Esophagus squamous epithelium (tissue), 5 donors: ENCODE results near the gene CSMD2. TPM values are rescaled to one million over a fixed set of nuclear protein-coding genes. Genes with fewer than 3 reads are reported as not detected.

Experiments used
- DNase-seq: peaks from one replicate; lab custom pipeline; 2025; lab: John Stamatoyannopoulos, UW
- H3K27ac ChIP-seq, 4 donors: fragments of 200-600 bp; sonication (generic); one replicate each; pipeline ENCODE4 v1.5.1; 2016 to 2019; ENCODE audit warnings: mild to moderate bottlenecking in 1 of 4
- H3K27me3 ChIP-seq, 4 donors: fragments of 200-600 bp; sonication (generic); 1 replicate in 3 of 4; 2 replicates in 1 of 4; pipeline versions ENCODE4 v1.5.1 to v1.6.0; 2017 to 2021; ENCODE audit warnings: antibody characterized with exemption in 1 of 4
- H3K36me3 ChIP-seq, 3 donors: fragments of 200-600 bp; sonication (generic); one replicate each; pipeline ENCODE4 v1.5.1; 2016 to 2019
- H3K4me1 ChIP-seq, 3 donors: fragments of 200-600 bp; sonication (generic); one replicate each; pipeline ENCODE4 v1.5.1; 2017 to 2019
- H3K4me3 ChIP-seq, 4 donors: fragments of 200-600 bp; sonication (generic); 1 replicate in 3 of 4; 2 replicates in 1 of 4; pipeline ENCODE4 v1.5.1; 2016 to 2019; ENCODE audit warnings: mild to moderate bottlenecking in 2 of 4, moderate library complexity in 1 of 4
- H3K9me3 ChIP-seq, 3 donors: fragments of 200-600 bp; sonication (generic); one replicate each; pipeline ENCODE4 v1.5.1; 2016 to 2019
- POLR2A ChIP-seq, 4 donors: fragments of 450-650 bp; IDR thresholded peaks; one replicate each; pipeline ENCODE4 v1.6.1; 2017; ENCODE audit warnings: antibody characterized with exemption in 4 of 4, mild to moderate bottlenecking in 4 of 4, moderate library complexity in 3 of 4
- WGBS, 2 donors: methylation state at CpG; one replicate each; pipeline ENCODE4 v1.1.5; 2018; 5-methylcytosine and 5-hydroxymethylcytosine counted together
- intact Hi-C: fragments of 100-400 bp; cut with DNase I; formaldehyde crosslinking; loops from one replicate; pipeline ENCODE4 v1.15.0; 2022
- total RNA-seq, 4 donors: library from RNA; depleted of rRNA; stranded (reverse); fragments of >200 nt; gene quantifications; one replicate each; pipeline ENCODE4 v1.1.0, GENCODE V29; 2016
- TF ChIP-seq, protein P1 (sequence below), 6 experiments: fragments of 450-650 bp in 4 of 6; fragments of 200-600 bp in 2 of 6; sonication (generic) in 2 of 6; IDR thresholded peaks; one replicate each; pipeline ENCODE4 v1.5.1; 2016 to 2019; ENCODE audit warnings: antibody characterized with exemption in 6 of 6, mild to moderate bottlenecking in 4 of 6, moderate library complexity in 4 of 6
- donor health status: DM: yes; HTN: yes; CAD: no.

CSMD2 gene
- total RNA-seq, 4 donors from 2014 or later, result under 0.01 to 0.13 TPM; not detected in 2

DNA sequence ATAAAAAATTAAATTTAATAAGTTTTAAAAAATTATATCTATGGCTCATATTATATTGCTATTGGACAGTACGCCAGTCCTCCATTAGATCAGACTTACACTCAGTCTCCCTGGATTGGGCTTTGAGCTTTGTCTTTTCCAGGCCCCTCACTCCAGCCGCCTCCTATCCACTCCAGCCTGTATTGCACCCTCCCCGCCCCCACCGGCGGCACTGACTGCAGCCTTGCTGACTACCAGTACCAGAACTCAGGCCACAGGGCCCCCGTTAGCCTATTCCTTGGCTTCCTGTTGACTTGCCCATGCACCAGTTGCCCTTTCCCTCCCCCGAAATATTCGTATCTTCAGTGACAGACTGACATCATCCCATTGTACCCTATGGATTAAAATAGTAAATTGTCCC, 127.9 kb downstream of the CSMD2 start:
- Histone ChIP-seq H3K36me3 (no peaks in the 10 kb centered on the region), H3K9me3 (no peaks in the 10 kb centered on the region), H3K27ac (no peak overlapping the region), H3K4me1 (no peaks in the 10 kb centered on the region), H3K27me3 (peaks cover 0 to 15% (median 0%) of the 10 kb centered on the region in 4 donors), H3K4me3 (no peak overlapping the region)
- no peak for TF ChIP-seq POLR2A (IDR thresholded peaks at IDR 0.05)
- TF ChIP-seq, protein P1, sequence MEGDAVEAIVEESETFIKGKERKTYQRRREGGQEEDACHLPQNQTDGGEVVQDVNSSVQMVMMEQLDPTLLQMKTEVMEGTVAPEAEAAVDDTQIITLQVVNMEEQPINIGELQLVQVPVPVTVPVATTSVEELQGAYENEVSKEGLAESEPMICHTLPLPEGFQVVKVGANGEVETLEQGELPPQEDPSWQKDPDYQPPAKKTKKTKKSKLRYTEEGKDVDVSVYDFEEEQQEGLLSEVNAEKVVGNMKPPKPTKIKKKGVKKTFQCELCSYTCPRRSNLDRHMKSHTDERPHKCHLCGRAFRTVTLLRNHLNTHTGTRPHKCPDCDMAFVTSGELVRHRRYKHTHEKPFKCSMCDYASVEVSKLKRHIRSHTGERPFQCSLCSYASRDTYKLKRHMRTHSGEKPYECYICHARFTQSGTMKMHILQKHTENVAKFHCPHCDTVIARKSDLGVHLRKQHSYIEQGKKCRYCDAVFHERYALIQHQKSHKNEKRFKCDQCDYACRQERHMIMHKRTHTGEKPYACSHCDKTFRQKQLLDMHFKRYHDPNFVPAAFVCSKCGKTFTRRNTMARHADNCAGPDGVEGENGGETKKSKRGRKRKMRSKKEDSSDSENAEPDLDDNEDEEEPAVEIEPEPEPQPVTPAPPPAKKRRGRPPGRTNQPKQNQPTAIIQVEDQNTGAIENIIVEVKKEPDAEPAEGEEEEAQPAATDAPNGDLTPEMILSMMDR (IDR thresholded peaks at IDR 0.05), result no peak
- DNase-seq, result no peak
- 67 to 82% methylated on average over 8 of the region's 8 CpGs for WGBS, 2 donors
- intact Hi-C loops, result no loop called here

DNA sequence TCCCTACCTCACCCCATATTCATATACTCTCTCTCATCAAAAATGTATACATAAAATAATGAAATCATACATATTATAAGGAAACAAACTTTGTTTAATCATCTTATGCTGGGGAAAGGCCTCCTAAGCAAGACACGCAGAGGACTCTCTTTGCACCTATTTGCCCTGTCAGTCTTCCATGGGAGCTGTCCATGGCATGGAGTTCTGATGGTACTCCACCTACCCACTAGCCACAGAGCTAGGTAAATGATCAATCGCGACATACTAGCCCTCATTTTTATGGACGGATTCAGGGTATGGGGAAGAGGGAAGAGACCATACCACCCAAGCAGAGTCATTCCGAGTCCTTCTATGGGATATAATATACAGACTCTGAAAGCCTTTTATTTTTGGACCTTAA, 131.0 kb downstream of the CSMD2 start:
- Histone ChIP-seq H3K36me3 (no peaks in the 10 kb centered on the region), H3K27me3 (peaks cover 0 to 33% (median 0%) of the 10 kb centered on the region in 4 donors), H3K9me3 (no peaks in the 10 kb centered on the region), H3K27ac (no peak overlapping the region), H3K4me1 (no peaks in the 10 kb centered on the region), H3K4me3 (no peak overlapping the region)
- 76 to 78% methylated on average over 5 of the region's 5 CpGs for WGBS, 2 donors
- no peak for DNase-seq
- no peak for TF ChIP-seq POLR2A (IDR thresholded peaks at IDR 0.05)
- TF ChIP-seq, protein P1 (IDR thresholded peaks at IDR 0.05), result no peak
- intact Hi-C loops, result no loop called here

DNA sequence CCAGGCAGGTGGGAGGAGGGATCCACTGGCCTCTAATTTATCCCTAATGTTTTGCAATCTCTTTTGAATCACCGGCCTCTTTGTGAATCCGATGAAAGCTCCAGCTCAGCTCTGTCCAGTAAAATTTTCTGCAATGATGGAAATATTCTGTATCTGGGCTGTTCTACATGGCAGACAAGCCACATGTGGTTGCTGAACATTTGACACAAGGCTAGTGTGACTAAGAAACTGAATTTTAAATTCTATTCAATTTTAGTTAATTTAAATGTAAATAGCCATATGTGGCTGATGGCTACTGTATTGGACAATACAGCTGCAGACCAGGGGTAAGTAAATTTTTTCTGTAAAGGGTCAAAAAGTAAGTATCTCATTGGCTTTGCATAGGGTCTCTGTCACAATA, 135.1 kb downstream of the CSMD2 start:
- H3K27ac ChIP-seq, result no peak overlapping the region
- peaks cover 0 to 48% (median 0%) of the 10 kb centered on the region in 4 donors for H3K27me3 ChIP-seq
- TF ChIP-seq, protein P1 (IDR thresholded peaks at IDR 0.05), result no peak
- no peak for TF ChIP-seq POLR2A (IDR thresholded peaks at IDR 0.05)
- no peaks in the 10 kb centered on the region for H3K4me1 ChIP-seq
- no peak overlapping the region for H3K4me3 ChIP-seq
- intact Hi-C loops, result no loop called here
- no peak for DNase-seq
- H3K9me3 ChIP-seq, result no peaks in the 10 kb centered on the region
- no peaks in the 10 kb centered on the region for H3K36me3 ChIP-seq
- 65 to 87% methylated on average over 2 of the region's 2 CpGs for WGBS, 2 donors

DNA sequence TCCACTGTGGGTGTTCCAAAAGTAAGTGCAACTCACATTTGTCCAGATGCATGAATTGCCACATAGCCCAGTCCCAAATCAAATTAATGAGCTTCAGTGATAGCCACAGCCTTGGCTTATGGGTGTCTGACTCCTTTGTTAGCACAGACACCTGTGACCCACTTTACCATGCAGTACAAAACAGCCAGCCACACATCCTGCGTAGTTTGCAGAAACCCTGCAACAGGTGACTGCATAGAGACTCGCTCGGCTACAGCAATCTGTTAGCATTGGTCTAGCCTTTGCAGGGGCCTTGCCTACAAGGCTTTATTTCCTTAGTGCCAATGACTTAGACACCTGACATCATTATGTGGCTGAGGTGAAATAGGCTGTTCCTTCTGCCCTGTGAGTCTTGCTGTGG, 135.5 kb downstream of the CSMD2 start:
- intact Hi-C loops, result no loop called here
- H3K4me1 ChIP-seq, result no peaks in the 10 kb centered on the region
- no peaks in the 10 kb centered on the region for H3K9me3 ChIP-seq
- DNase-seq, result no peak
- peaks cover 0 to 52% (median 0%) of the 10 kb centered on the region in 4 donors for H3K27me3 ChIP-seq
- H3K36me3 ChIP-seq, result no peaks in the 10 kb centered on the region
- WGBS, 2 donors, result 90 to 92% methylated on average over 3 of the region's 3 CpGs
- TF ChIP-seq, protein P1 (IDR thresholded peaks at IDR 0.05), result no peak
- no peak for TF ChIP-seq POLR2A (IDR thresholded peaks at IDR 0.05)
- no peak overlapping the region for H3K4me3 ChIP-seq
- no peak overlapping the region for H3K27ac ChIP-seq

DNA sequence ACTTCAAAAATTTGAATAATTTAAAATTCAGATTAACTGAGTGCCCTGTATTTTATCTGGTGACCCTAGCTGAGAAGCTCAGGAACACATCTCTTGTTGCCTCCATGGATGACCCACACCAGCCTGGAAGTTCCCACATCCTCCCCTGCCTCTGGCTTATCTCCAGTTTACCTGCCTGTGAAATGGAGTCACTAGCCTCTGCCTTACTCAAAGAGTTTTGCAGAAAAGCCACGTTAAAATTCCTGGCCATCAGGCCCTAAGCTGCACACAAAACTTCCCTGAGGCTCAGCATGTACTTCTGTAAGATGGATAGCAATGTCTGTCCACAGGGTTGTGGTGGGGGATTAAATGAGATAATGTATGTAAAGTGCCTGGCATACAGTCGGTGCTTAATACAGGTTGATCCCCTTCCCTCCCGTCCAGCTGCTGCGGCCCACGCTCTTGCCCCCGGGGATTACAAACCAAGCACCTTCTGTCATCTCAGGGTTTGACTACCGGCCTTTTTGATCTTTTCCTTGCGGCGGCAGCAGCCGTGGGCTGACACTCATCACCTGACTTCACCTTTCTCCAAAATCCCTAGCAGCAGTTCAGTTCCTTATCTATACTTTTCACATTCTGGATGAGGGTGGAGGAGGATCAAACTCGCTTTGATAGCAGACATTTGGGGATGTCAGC, 136.5 kb downstream of the CSMD2 start:
- DNase-seq, result no peak
- Histone ChIP-seq H3K9me3 (no peaks in the 10 kb centered on the region), H3K4me1 (no peaks in the 10 kb centered on the region), H3K27ac (no peak overlapping the region), H3K36me3 (no peaks in the 10 kb centered on the region), H3K4me3 (no peak overlapping the region), H3K27me3 (peaks cover 0 to 61% (median 0%) of the 10 kb centered on the region in 4 donors)
- intact Hi-C loops, result no loop called here
- 70 to 71% methylated on average over 11 of the region's 11 CpGs for WGBS, 2 donors
- TF ChIP-seq POLR2A (IDR thresholded peaks at IDR 0.05), result no peak
- TF ChIP-seq, protein P1 (IDR thresholded peaks at IDR 0.05), result no peak
